Esophagus squamous epithelium (tissue), 4 donors: Measurements from ENCODE around the gene HDAC10.

Experiments used
- CTCF ChIP-seq, 6 experiments: fragments of 450-650 bp in 4 of 6; fragments of 200-600 bp in 2 of 6; sonication (generic) in 2 of 6; IDR thresholded peaks; one replicate each; pipeline ENCODE4 v1.5.1; 2016 to 2019; ENCODE audit warnings: antibody characterized with exemption in 6 of 6, mild to moderate bottlenecking in 4 of 6, moderate library complexity in 4 of 6
- POLR2A ChIP-seq, 4 donors: fragments of 450-650 bp; IDR thresholded peaks; one replicate each; pipeline ENCODE4 v1.6.1; 2017; ENCODE audit warnings: antibody characterized with exemption in 4 of 4, mild to moderate bottlenecking in 4 of 4, moderate library complexity in 3 of 4

GRCh38 chr22:50297510-50298265, 46.6 kb upstream of the HDAC10 start:
- TF ChIP-seq CTCF (IDR thresholded peaks at IDR 0.05), result no peak
- TF ChIP-seq POLR2A (IDR thresholded peaks at IDR 0.05), result no peak
